ENCODE data around the gene R3HDM1. TPM values are rescaled to one million over a fixed set of nuclear protein-coding genes. Genes with fewer than 3 reads are reported as not detected.

Gene R3HDM1
- total RNA-seq, 4 donors from 2014 or later, result 15.9 to 88.3 (median 25.0) TPM

GRCh38 chr2:135679125-135679524 is 147.8 kb downstream of the R3HDM1 start:
- H3K9me3 ChIP-seq, result no peaks in the 10 kb centered on the region
- H3K4me1 ChIP-seq, result no peaks in the 10 kb centered on the region
- no peak for DNase-seq
- no peak overlapping the region for H3K4me3 ChIP-seq
- TF ChIP-seq POLR2A (IDR thresholded peaks at IDR 0.05) (no peak), CTCF (IDR thresholded peaks at IDR 0.05) (no peak)
- H3K27me3 ChIP-seq, result no peaks in the 10 kb centered on the region
- peaks cover 0 to 41% (median 0%) of the 10 kb centered on the region in 3 donors for H3K36me3 ChIP-seq
- H3K27ac ChIP-seq, result no peak overlapping the region

DNA sequence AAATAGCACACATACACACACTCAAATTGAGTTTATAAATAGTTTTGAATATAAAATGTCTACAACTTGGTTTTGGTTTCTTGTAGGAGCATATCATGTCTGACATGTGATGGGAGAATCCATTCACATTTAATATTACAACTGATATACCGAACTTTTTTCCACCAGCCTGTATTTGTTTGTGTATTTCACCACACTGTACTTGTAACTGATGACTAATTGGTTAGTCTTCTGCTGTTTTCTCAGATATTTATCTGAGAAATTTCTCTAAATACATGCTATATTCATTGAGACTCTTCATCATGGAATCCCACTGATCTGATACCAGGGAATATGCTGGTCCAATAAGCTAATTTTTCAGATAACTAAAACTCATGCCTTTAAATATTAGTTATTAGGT is 154.1 kb downstream of the R3HDM1 start:
- DNase-seq, result no peak
- H3K27ac ChIP-seq, result no peak overlapping the region
- no peaks in the 10 kb centered on the region for H3K9me3 ChIP-seq
- no peak overlapping the region for H3K4me3 ChIP-seq
- H3K4me1 ChIP-seq, result no peaks in the 10 kb centered on the region
- no peaks in the 10 kb centered on the region for H3K27me3 ChIP-seq
- H3K36me3 ChIP-seq, result peaks cover 0 to 13% (median 0%) of the 10 kb centered on the region in 3 donors
- TF ChIP-seq CTCF (IDR thresholded peaks at IDR 0.05) (no peak), POLR2A (IDR thresholded peaks at IDR 0.05) (no peak)

DNA sequence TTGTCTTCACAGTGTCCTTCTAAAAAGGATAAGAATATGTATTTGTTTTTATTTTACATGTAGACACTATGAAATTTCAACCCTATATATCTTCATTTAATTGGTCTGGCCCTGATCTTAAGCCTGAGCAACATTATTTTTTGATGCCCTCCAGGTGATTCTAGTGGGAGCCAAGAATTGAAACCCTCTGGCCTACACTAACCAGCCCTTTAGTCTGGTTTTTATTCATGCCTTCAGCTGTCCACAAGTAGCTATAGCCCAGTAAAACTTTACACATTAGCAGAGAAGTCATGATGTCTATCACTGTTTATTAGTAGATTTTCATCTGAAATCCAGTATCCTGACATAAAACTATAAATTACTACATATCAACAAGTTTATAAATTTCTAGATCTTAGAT is 157.7 kb downstream of the R3HDM1 start:
- H3K4me3 ChIP-seq, result no peak overlapping the region
- TF ChIP-seq POLR2A (IDR thresholded peaks at IDR 0.05), result no peak
- no peaks in the 10 kb centered on the region for H3K27me3 ChIP-seq
- no peaks in the 10 kb centered on the region for H3K36me3 ChIP-seq
- H3K27ac ChIP-seq, result no peak overlapping the region
- no peaks in the 10 kb centered on the region for H3K4me1 ChIP-seq
- no peak for DNase-seq
- H3K9me3 ChIP-seq, result no peaks in the 10 kb centered on the region

GRCh38 chr2:135689679-135690078 is 158.4 kb downstream of the R3HDM1 start:
- DNase-seq, result no peak
- H3K36me3 ChIP-seq, result no peaks in the 10 kb centered on the region
- no peaks in the 10 kb centered on the region for H3K4me1 ChIP-seq
- TF ChIP-seq POLR2A (IDR thresholded peaks at IDR 0.05) (no peak), CTCF (IDR thresholded peaks at IDR 0.05) (no peak)
- no peak overlapping the region for H3K27ac ChIP-seq
- H3K9me3 ChIP-seq, result no peaks in the 10 kb centered on the region
- no peak overlapping the region for H3K4me3 ChIP-seq
- no peaks in the 10 kb centered on the region for H3K27me3 ChIP-seq

DNA sequence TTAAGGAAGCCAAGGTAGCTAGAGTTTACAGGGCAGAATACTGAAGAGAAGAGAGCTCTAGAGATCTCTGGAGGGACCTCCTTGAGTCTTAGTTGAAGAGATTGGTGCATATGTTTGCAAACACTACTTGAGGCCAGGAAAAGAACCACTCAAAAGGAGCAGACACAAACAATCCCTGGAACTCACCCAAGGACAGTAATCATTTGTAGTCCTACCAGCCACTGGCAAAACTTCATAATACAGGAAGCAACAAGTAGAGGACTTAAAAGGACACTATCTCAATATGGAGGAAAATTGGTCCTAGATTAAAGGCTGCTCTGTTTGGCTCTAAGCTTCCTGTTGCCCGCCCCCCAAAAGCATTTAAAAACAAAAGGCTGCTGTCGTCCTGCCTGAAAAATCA is 163.4 kb downstream of the R3HDM1 start:
- no peaks in the 10 kb centered on the region for H3K27me3 ChIP-seq
- H3K27ac ChIP-seq, result no peak overlapping the region
- TF ChIP-seq POLR2A (IDR thresholded peaks at IDR 0.05) (no peak), CTCF (IDR thresholded peaks at IDR 0.05) (no peak)
- no peaks in the 10 kb centered on the region for H3K36me3 ChIP-seq
- no peak overlapping the region for H3K4me3 ChIP-seq
- no peak for DNase-seq
- no peaks in the 10 kb centered on the region for H3K9me3 ChIP-seq
- no peaks in the 10 kb centered on the region for H3K4me1 ChIP-seq

DNA sequence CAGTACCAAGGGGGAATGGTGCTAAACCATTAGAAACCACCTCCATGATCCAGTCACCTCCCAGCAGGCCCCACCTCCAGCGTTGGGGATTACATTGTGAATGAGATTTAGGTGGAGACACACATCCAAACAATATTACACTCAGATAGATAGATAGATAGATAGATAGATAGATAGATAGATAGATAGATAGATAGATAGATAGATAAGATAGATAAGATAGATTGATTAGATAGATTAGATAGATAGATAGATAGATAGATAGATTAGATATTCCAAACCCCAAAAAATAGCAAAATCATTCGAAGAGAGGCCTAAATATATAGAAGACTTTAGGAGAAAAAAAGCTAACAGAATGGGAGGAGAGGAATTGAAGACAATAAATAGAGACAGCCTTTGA is 167.6 kb downstream of the R3HDM1 start:
- TF ChIP-seq POLR2A (IDR thresholded peaks at IDR 0.05), result no peak
- TF ChIP-seq CTCF (IDR thresholded peaks at IDR 0.05), result no peak
- H3K4me3 ChIP-seq, result no peak overlapping the region
- DNase-seq, result no peak

More for the DNA sequence above, 167.6 kb downstream of the R3HDM1 start:
- Histone ChIP-seq H3K9me3 (no peaks in the 10 kb centered on the region), H3K36me3 (no peaks in the 10 kb centered on the region), H3K4me1 (no peaks in the 10 kb centered on the region), H3K27ac (no peak overlapping the region), H3K27me3 (no peaks in the 10 kb centered on the region)
